ENCODE measurements around the gene WNK2. TPM values are rescaled to one million over a fixed set of nuclear protein-coding genes. Genes with fewer than 3 reads are reported as not detected.

WNK2 gene
- total and polyA plus RNA-seq, 2 donors (not counting 3 experiments of a cell fraction or from before 2014, with no cell fraction given): not detected

DNA sequence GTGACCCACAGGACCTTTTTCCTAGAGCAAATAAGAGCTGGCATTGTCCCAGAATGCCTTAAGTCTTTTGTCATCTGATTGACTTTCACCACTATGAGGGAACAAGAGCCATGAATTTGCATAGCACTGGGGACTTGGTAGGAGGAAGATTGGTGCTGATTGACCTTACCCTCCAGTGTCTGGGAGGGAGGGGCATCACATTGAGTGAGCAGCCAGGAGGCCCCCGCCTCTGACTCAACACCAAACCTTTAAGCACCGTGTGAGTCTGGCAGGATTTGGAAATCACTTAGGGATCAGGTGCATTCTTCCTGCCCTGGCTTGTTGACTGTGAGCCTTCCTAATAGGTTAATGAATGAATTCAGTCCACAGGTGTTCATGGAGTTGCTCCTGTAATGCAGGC is 40.7 kb downstream of the WNK2 start:
- H3K9me1 ChIP-seq (replicated peaks; ENCODE audit: control insufficient read depth, extremely low read depth, insufficient read depth, low read length): no peaks in the 10 kb centered on the region
- no peaks in the 10 kb centered on the region for H3K27me3 ChIP-seq (ENCODE audit: control insufficient read depth in 2 of 2, insufficient read depth in 2 of 2, low read length in 2 of 2)
- H3K4me3 ChIP-seq (replicated peaks in 1 of 3; ENCODE audit: insufficient read depth in 1 of 3, low read depth in 1 of 3, low read length in 3 of 3): no peak overlapping the region
- H3K4me1 ChIP-seq (ENCODE audit: control insufficient read depth, extremely low read depth, insufficient read depth, low read length): no peaks in the 10 kb centered on the region
- no peaks in the 10 kb centered on the region for H3K79me2 ChIP-seq (ENCODE audit: control insufficient read depth, insufficient read depth, low read length)
- DNase-seq (ENCODE audit: low read depth, low spot score): no peak
- intact Hi-C loops (cut with micrococcal nuclease): no loop called here
- no TSS peak for BruUV-seq (replicated peaks)
- TF ChIP-seq, protein P1, sequence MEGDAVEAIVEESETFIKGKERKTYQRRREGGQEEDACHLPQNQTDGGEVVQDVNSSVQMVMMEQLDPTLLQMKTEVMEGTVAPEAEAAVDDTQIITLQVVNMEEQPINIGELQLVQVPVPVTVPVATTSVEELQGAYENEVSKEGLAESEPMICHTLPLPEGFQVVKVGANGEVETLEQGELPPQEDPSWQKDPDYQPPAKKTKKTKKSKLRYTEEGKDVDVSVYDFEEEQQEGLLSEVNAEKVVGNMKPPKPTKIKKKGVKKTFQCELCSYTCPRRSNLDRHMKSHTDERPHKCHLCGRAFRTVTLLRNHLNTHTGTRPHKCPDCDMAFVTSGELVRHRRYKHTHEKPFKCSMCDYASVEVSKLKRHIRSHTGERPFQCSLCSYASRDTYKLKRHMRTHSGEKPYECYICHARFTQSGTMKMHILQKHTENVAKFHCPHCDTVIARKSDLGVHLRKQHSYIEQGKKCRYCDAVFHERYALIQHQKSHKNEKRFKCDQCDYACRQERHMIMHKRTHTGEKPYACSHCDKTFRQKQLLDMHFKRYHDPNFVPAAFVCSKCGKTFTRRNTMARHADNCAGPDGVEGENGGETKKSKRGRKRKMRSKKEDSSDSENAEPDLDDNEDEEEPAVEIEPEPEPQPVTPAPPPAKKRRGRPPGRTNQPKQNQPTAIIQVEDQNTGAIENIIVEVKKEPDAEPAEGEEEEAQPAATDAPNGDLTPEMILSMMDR (IDR thresholded peaks at IDR 0.05; ENCODE audit: extremely low read depth in 1 of 2, insufficient read depth in 1 of 2, low read depth in 1 of 2, low read length in 2 of 2): no peak
- TF ChIP-seq FOS (IDR thresholded peaks at IDR 0.05; ENCODE audit: borderline replicate concordance, insufficient read depth, low read length): no peak
- no peak overlapping the region for H2AFZ ChIP-seq (ENCODE audit: low read depth, low read length)
- no peak overlapping the region for H3K27ac ChIP-seq (ENCODE audit: insufficient read depth, low read depth, low read length)
- no peak for FAIRE-seq
- H3K9ac ChIP-seq (replicated peaks; ENCODE audit: extremely low read depth, insufficient read depth, low read length): no peak overlapping the region
- POLR2A ChIA-PET: no interaction called here
- CTCF ChIA-PET: no interaction called here
- H4K20me1 ChIP-seq (replicated peaks; ENCODE audit: control insufficient read depth, extremely low read depth, insufficient read depth, low read length): no peaks in the 10 kb centered on the region
- H3K9me3 ChIP-seq (replicated peaks; ENCODE audit: control insufficient read depth, insufficient read depth, low read length): no peaks in the 10 kb centered on the region
- no peaks in the 10 kb centered on the region for H3K36me3 ChIP-seq (ENCODE audit: control insufficient read depth in 2 of 2, extremely low read depth in 1 of 2, insufficient read depth in 2 of 2, low read length in 2 of 2)
- dilution Hi-C loops (cut with MboI; ENCODE audit: extremely low pct_ligation_motif_present, low sequenced_read_pairs): no loop called here
- H3K4me2 ChIP-seq (ENCODE audit: insufficient read depth, low read length): no peak overlapping the region

DNA sequence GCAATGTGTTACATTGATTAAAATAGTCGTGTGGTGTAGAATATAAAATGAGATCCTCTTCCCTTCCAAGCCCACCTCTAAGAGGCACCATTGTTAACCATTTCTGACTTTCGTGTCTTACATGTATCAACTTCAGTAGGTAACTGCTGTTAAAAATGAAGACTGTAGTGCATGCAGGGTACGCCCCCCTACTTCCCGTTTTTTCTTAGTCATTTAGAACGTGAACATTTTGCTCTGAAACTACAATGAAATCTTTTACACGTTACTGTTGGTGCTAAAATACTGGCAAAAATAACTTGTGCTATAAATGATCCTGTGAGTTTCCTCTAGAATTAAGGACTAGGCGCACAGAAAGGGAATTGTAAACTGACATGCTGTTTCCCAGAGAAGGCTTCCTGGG is 41.5 kb downstream of the WNK2 start:
- H3K4me2 ChIP-seq (ENCODE audit: insufficient read depth, low read length): no peak overlapping the region
- no peak overlapping the region for H2AFZ ChIP-seq (ENCODE audit: low read depth, low read length)
- dilution Hi-C loops (cut with MboI; ENCODE audit: extremely low pct_ligation_motif_present, low sequenced_read_pairs): no loop called here
- POLR2A ChIA-PET: no interaction called here
- TF ChIP-seq FOS (IDR thresholded peaks at IDR 0.05; ENCODE audit: borderline replicate concordance, insufficient read depth, low read length) (no peak), EZH2 (IDR thresholded peaks at IDR 0.05; ENCODE audit: borderline replicate concordance, low read depth, low read length, severe bottlenecking) (no peak), MYC (IDR thresholded peaks at IDR 0.05; ENCODE audit: low read depth, low read length) (no peak), POLR2AphosphoS5 (IDR thresholded peaks at IDR 0.05; ENCODE audit: insufficient read depth, low read depth, low read length) (no peak), JUN (IDR thresholded peaks at IDR 0.05; ENCODE audit: borderline replicate concordance, insufficient read depth, insufficient read length, low read depth) (no peak), POLR2A (IDR thresholded peaks at IDR 0.05; ENCODE audit: low read depth, low read length) (no peak), GATA2 (IDR thresholded peaks at IDR 0.05; ENCODE audit: insufficient read depth, insufficient read length, low read depth, low read length) (no peak), MAX (IDR thresholded peaks at IDR 0.05; ENCODE audit: insufficient read depth, insufficient read length) (no peak)
- TF ChIP-seq, protein P1 (IDR thresholded peaks at IDR 0.05; ENCODE audit: extremely low read depth in 1 of 2, insufficient read depth in 1 of 2, low read depth in 1 of 2, low read length in 2 of 2): no peak
- H3K79me2 ChIP-seq (ENCODE audit: control insufficient read depth, insufficient read depth, low read length): no peaks in the 10 kb centered on the region
- no peak overlapping the region for H3K27ac ChIP-seq (ENCODE audit: insufficient read depth, low read depth, low read length)
- CTCF ChIA-PET: no interaction called here
- FAIRE-seq: no peak
- H3K36me3 ChIP-seq (ENCODE audit: control insufficient read depth in 2 of 2, extremely low read depth in 1 of 2, insufficient read depth in 2 of 2, low read length in 2 of 2): no peaks in the 10 kb centered on the region
- intact Hi-C loops (cut with micrococcal nuclease): no loop called here
- no peaks in the 10 kb centered on the region for H3K9me1 ChIP-seq (replicated peaks; ENCODE audit: control insufficient read depth, extremely low read depth, insufficient read depth, low read length)
- no peaks in the 10 kb centered on the region for H3K9me3 ChIP-seq (replicated peaks; ENCODE audit: control insufficient read depth, insufficient read depth, low read length)
- H3K9ac ChIP-seq (replicated peaks; ENCODE audit: extremely low read depth, insufficient read depth, low read length): no peak overlapping the region
- H3K27me3 ChIP-seq (ENCODE audit: control insufficient read depth in 2 of 2, insufficient read depth in 2 of 2, low read length in 2 of 2): no peaks in the 10 kb centered on the region
- H4K20me1 ChIP-seq (replicated peaks; ENCODE audit: control insufficient read depth, extremely low read depth, insufficient read depth, low read length): no peaks in the 10 kb centered on the region
- H3K4me1 ChIP-seq (ENCODE audit: control insufficient read depth, extremely low read depth, insufficient read depth, low read length): no peaks in the 10 kb centered on the region
- no peak for DNase-seq (ENCODE audit: low read depth, low spot score)
- BruUV-seq (replicated peaks): no TSS peak
- no peak overlapping the region for H3K4me3 ChIP-seq (replicated peaks in 1 of 3; ENCODE audit: insufficient read depth in 1 of 3, low read depth in 1 of 3, low read length in 3 of 3)

Data from endothelial cell of umbilical vein (primary cell).